ENCODE data around the gene SPAG9.
A peak's percentile ranks its signal among the peaks of the same experiment; 100 is the strongest.

Gene SPAG9

DNA sequence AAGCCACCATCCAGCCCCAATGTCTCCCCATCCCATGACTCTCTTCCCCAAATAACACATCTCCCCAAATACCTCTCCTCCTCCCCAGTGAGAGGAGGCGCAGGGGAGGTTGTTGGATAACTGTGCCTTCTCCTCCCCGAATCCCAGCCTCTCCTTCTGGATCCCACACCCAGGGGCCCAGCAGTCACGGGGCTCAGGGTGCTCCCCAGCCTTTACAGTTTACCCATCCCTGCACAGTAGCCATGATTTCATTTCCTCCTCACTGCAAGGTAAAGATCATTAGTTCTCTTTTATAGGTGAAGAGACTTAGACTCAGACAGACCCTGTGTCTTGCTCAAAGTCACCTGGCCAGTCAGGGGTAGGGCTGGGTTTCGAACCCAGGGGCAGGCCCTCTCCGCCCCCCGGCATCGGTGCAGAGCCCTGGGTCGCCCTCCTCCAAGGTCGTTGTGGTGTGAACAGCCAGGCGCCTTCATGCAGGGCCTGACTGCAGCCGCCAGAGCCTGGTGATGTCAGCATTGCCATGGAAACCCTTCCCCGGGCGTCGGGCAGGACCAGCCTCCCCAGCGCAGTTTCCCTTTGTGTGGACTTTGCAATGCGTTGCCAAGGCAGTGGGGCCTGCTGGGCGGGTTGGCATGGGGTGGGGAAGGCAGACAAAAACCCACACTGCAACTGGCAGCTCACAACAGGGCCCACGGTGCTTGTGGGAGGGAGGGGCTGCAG lies 201.2 kb downstream of the SPAG9 start:
- peak; percentile 43 to 99 (median 94) for DNase-seq

- peak in 11 of 56 donors; percentile 16 to 48 (median 32) for DNase-seq
Measured at GRCh38 chr17:50918933-50919296, 201.8 kb downstream of the SPAG9 start.

- peak in 23 of 56 donors; percentile 9 to 71 (median 29) for DNase-seq
Measured at GRCh38 chr17:50918071-50918932, 202.4 kb downstream of the SPAG9 start.

GRCh38 chr17:50917418-50917743 lies 203.3 kb downstream of the SPAG9 start:
- DNase-seq, result peak in 23 of 56 donors; percentile 8 to 73 (median 33)

DNA sequence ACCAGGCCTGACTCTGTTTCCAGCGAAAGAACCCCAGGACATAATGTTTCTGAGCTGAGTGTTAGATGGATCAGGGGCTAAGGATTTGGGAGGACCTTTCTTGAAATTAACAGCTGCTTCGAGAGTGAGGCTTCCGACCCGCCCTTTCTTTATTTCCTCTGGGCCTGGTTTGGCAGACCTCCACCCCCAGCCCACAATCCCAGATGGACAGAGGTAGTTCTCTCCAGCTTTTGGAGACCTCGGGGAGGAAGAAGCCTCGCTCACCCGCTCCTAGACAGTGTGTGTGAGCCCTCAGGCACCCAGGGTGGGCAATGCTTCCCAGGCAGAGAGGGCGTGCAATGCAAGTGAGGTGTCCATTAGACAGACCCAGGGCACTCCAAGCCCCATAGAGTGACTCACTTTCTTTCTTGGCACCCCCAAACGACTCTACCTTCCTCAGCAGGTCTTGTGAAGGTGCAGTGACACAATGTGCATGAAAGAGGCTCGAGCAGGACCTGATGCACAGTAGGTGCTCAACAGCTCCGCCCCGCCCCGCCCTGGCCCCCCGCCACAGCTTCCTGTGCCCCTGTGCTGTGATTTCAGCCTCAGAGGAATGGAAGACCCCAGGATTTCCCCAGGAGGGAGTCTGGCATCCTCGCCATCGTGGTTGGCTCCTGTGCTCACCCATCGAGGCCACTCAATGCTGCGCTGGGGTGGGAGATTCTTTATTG lies 203.8 kb downstream of the SPAG9 start:
- DNase-seq, result no peak

DNA sequence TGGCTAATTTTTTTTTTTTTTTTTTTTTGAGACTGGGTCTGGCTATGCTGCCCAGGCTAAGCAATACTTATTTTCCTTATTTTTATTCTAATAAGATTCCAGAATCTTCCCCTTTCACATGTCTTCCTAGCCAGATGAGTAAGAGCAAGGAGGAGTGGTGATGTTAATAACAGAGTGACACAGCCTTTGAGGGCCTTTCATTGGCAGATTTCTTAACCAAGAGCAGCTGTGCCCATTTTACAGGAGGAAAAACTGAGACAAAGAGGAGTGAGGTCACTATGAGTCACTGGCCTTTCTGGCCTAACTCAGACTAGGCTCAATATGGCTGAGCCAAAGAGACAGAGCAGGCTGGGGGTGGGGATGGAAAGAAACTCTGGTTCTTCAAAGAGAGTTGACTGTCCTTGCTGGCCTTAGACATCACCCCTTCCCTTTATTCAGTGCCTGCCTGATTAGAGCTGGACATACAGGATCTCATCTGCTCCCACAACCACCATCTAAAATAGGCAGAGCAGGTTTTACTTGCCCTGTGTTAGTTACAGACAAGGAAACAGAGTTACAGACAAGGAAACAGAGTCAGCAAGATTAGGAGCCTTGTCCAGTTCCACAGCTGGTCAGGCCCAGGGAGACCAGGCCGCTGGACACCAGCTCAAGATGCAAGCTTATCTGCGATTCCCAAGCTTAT lies 204.5 kb downstream of the SPAG9 start:
- no peak for DNase-seq

DNA sequence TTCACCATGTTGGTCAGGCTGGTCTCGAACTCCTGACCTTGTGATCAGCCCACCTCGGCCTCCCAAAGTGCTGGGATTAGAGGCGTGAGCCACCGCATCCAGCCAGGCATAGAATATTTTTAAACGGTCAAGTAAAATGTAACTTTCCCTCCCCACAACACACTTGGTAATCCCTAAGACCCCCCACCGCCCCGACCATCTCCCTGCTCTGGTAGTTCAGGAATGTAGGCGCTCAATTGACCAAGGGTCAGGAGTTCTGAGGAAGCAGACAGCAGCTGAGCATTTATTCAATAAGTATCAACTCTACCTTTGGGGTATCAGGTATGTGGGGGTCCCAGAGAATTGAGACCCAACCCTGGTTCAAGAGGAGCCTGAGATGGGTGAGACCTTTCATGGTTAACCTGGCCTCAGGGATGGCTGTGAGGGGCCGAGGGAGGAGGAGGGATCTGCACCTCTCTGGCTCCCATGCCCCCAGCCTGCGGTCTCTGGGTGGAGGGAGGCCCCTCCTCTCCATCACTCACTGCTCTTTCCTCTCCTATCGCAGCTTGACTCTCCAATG lies 206.1 kb downstream of the SPAG9 start:
- no peak for DNase-seq

GRCh38 chr17:50913120-50913519 lies 207.5 kb downstream of the SPAG9 start:
- DNase-seq, result no peak
